DND-41 (cell line): Measurements from ENCODE around the gene DTNB.
A peak's percentile ranks its signal among the peaks of the same experiment; 100 is the strongest.

Experiments
- ATAC-seq: fragments of 200-7000 bp; cut with Tn5 transposase; 3 replicates; pipeline ENCODE4 v1.9.1; 2021; ENCODE audit warnings: low read depth; ENCODE audit not compliant: insufficient read depth
- DNase-seq: peaks from one replicate; pipeline ENCODE4 v3.0.0-alpha.2; 2020
- H2AFZ ChIP-seq: 2 replicates; pipeline ENCODE4 v1.6.0; 2012; ENCODE audit warnings: low read depth, low read length
- H3K27ac ChIP-seq: 2 replicates; pipeline ENCODE4 v1.5.1; 2012; ENCODE audit warnings: low read length, inconsistent platforms
- H3K27me3 ChIP-seq: fragments of 200-600 bp; sonication (generic); 2 replicates; pipeline ENCODE4 v1.6.0; 2012; ENCODE audit warnings: low read length, mild to moderate bottlenecking, inconsistent platforms; ENCODE audit not compliant: insufficient read depth, poor library complexity
- H3K36me3 ChIP-seq: 2 replicates; pipeline ENCODE4 v1.5.1; 2012; ENCODE audit warnings: low read length, inconsistent platforms; ENCODE audit not compliant: insufficient read depth
- H3K4me1 ChIP-seq: 2 replicates; pipeline ENCODE4 v1.5.1; 2012; ENCODE audit warnings: mild to moderate bottlenecking, low read length; ENCODE audit not compliant: insufficient read depth
- H3K4me2 ChIP-seq: 2 replicates; pipeline ENCODE4 v1.6.0; 2012; ENCODE audit warnings: mild to moderate bottlenecking, moderate library complexity, low read length, inconsistent platforms; ENCODE audit not compliant: insufficient read depth
- H3K4me3 ChIP-seq, 2 experiments: fragments of 200-600 bp in 1 of 2; shearing (Covaris generic) in 1 of 2; 2 replicates each; pipeline ENCODE4 v1.5.1; 2012 to 2016; ENCODE audit warnings: inconsistent platforms in 2 of 2, low read length in 2 of 2, mild to moderate bottlenecking in 2 of 2, low read depth in 1 of 2, moderate library complexity in 1 of 2
- H3K79me2 ChIP-seq: 2 replicates; pipeline ENCODE4 v1.6.0; 2012; ENCODE audit warnings: low read length, inconsistent platforms; ENCODE audit not compliant: insufficient read depth
- H3K9ac ChIP-seq: 2 replicates; pipeline ENCODE4 v1.6.0; 2012; ENCODE audit warnings: low read depth, mild to moderate bottlenecking, inconsistent platforms, low read length, moderate library complexity
- H3K9me3 ChIP-seq: 2 replicates; pipeline ENCODE4 v1.5.1; 2012; ENCODE audit warnings: low read length, moderate library complexity, mild to moderate bottlenecking, inconsistent platforms; ENCODE audit not compliant: insufficient read depth, severe bottlenecking
- H4K20me1 ChIP-seq: 2 replicates; pipeline ENCODE4 v1.6.0; 2012; ENCODE audit warnings: low read length; ENCODE audit not compliant: insufficient read depth
- EZH2 ChIP-seq: IDR thresholded peaks from 3 replicates; pipeline ENCODE4 v1.6.1; 2012; ENCODE audit warnings: borderline replicate concordance, low read depth, mild to moderate bottlenecking, moderate library complexity, low read length, inconsistent platforms; ENCODE audit not compliant: severe bottlenecking
- TF ChIP-seq, protein P1 (sequence below): IDR thresholded peaks from 2 replicates; pipeline ENCODE4 v1.5.1; 2012; ENCODE audit warnings: borderline replicate concordance, low read length, moderate library complexity, mild to moderate bottlenecking; ENCODE audit not compliant: poor library complexity, severe bottlenecking; ENCODE audit errors: extremely low read depth

DTNB gene

DNA sequence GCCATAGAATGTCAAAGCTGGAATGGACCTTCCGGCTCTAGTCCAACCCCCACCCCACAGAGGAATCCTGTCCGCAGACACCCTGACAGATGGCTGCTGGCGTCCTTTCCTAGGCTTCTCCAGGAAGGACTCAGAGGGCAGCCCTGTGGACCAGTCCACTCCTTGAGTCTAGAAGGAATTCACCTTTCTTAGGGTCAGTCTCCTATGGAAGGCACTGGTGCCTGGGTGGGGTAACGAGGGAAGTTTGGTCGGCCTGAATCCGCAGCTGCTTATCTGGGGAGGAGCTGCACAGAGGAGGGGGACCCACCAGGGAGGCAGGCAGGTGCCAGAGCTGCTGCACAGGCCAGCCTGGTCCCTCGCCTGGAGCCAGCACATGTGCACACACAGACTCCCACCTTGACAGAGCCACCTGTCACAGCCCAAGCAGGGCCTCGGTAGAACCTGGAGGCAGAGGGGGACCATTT is 334.1 kb downstream of the DTNB start:
- Histone ChIP-seq H2AFZ (no peak overlapping the region), H3K79me2 (peaks cover 59% of the 10 kb centered on the region), H3K4me1 (peaks cover 25% of the 10 kb centered on the region), H3K9ac (no peak overlapping the region), H4K20me1 (peaks cover 54% of the 10 kb centered on the region), H3K27ac (no peak overlapping the region), H3K4me2 (peak overlapping the region; percentile 63; the same call in 1 of the 2 replicates), H3K27me3 (no peaks in the 10 kb centered on the region), H3K4me3 (peak overlapping the region in 1 of 2 experiments; percentile 24; a peak in 1 of 4 replicates), H3K9me3 (no peaks in the 10 kb centered on the region), H3K36me3 (no peaks in the 10 kb centered on the region)
- ATAC-seq (no peak), DNase-seq (no peak)
- TF ChIP-seq EZH2, result no peak
- TF ChIP-seq, protein P1, sequence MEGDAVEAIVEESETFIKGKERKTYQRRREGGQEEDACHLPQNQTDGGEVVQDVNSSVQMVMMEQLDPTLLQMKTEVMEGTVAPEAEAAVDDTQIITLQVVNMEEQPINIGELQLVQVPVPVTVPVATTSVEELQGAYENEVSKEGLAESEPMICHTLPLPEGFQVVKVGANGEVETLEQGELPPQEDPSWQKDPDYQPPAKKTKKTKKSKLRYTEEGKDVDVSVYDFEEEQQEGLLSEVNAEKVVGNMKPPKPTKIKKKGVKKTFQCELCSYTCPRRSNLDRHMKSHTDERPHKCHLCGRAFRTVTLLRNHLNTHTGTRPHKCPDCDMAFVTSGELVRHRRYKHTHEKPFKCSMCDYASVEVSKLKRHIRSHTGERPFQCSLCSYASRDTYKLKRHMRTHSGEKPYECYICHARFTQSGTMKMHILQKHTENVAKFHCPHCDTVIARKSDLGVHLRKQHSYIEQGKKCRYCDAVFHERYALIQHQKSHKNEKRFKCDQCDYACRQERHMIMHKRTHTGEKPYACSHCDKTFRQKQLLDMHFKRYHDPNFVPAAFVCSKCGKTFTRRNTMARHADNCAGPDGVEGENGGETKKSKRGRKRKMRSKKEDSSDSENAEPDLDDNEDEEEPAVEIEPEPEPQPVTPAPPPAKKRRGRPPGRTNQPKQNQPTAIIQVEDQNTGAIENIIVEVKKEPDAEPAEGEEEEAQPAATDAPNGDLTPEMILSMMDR, result no peak

- no peak for ATAC-seq
- peaks cover 62% of the 10 kb centered on the region for H4K20me1 ChIP-seq
- 0 out of 2 replicates have a peak overlapping the region, but pooled peaks have one; percentile 14 for H3K4me2 ChIP-seq
Observed at GRCh38 chr2:25338401-25338800, 335.0 kb downstream of the DTNB start.

DNA sequence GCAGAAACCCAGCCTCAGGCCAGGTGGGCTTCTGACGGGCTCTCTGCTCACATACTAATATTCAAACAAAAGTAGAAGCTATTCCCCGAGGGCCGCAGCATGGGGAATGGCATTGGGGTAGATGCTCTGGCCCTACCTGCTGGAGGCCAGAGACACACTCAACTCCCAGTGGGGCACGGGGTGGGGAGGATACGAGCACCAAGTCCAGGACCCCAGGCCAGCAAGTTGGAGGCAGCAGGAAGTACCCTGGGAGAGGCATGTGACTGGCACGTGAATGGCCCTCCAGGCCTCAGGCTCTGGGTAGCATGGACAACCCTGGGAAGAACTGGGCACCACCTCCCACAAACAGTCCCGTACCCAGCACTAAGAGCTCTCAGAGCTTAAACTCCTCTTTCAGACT is 335.5 kb downstream of the DTNB start:
- Histone ChIP-seq H3K4me1 (peaks cover 24% of the 10 kb centered on the region), H3K27ac (no peak overlapping the region), H3K9ac (no peak overlapping the region), H2AFZ (no peak overlapping the region), H3K79me2 (peaks cover 70% of the 10 kb centered on the region), H4K20me1 (peaks cover 65% of the 10 kb centered on the region), H3K36me3 (no peaks in the 10 kb centered on the region), H3K4me3 (no peak overlapping the region), H3K9me3 (no peaks in the 10 kb centered on the region), H3K4me2 (peak overlapping the region; percentile 14; the same call in 1 of the 2 replicates), H3K27me3 (no peaks in the 10 kb centered on the region)
- no peak for TF ChIP-seq EZH2
- TF ChIP-seq, protein P1, result no peak
- no peak for ATAC-seq
- no peak for DNase-seq

More at GRCh38 chr2:25338401-25338800, 335.0 kb downstream of the DTNB start:
- no peak for DNase-seq
- Histone ChIP-seq H3K4me3 (no peak overlapping the region), H3K79me2 (peaks cover 67% of the 10 kb centered on the region), H3K9me3 (no peaks in the 10 kb centered on the region), H3K27ac (no peak overlapping the region), H3K4me1 (peaks cover 25% of the 10 kb centered on the region), H2AFZ (no peak overlapping the region), H3K27me3 (no peaks in the 10 kb centered on the region), H3K36me3 (no peaks in the 10 kb centered on the region), H3K9ac (no peak overlapping the region)
- no peak for TF ChIP-seq EZH2
- TF ChIP-seq, protein P1, result no peak

GRCh38 chr2:25337276-25337675 is 336.1 kb downstream of the DTNB start:
- H3K9me3 ChIP-seq, result no peaks in the 10 kb centered on the region
- no peak overlapping the region for H2AFZ ChIP-seq
- H4K20me1 ChIP-seq, result peaks cover 71% of the 10 kb centered on the region
- no peak overlapping the region for H3K4me2 ChIP-seq
- peaks cover 18% of the 10 kb centered on the region for H3K4me1 ChIP-seq
- peaks cover 76% of the 10 kb centered on the region for H3K79me2 ChIP-seq
- 0 out of 2 replicates have a peak, but pooled peaks cover 3% of the 10 kb centered on the region for H3K36me3 ChIP-seq
- H3K27me3 ChIP-seq, result no peaks in the 10 kb centered on the region
- TF ChIP-seq, protein P1, result no peak
- no peak for TF ChIP-seq EZH2
- H3K9ac ChIP-seq, result no peak overlapping the region
- ATAC-seq, result no peak
- no peak for DNase-seq
- H3K4me3 ChIP-seq, result no peak overlapping the region
- no peak overlapping the region for H3K27ac ChIP-seq
